ENCODE results near the gene SORCS2. TPM values are rescaled to one million over a fixed set of nuclear protein-coding genes. Genes with fewer than 3 reads are reported as not detected.

Gene SORCS2
- polyA plus RNA-seq, 3 donors, result 0.46 to 0.55 TPM; not detected in 1

DNA sequence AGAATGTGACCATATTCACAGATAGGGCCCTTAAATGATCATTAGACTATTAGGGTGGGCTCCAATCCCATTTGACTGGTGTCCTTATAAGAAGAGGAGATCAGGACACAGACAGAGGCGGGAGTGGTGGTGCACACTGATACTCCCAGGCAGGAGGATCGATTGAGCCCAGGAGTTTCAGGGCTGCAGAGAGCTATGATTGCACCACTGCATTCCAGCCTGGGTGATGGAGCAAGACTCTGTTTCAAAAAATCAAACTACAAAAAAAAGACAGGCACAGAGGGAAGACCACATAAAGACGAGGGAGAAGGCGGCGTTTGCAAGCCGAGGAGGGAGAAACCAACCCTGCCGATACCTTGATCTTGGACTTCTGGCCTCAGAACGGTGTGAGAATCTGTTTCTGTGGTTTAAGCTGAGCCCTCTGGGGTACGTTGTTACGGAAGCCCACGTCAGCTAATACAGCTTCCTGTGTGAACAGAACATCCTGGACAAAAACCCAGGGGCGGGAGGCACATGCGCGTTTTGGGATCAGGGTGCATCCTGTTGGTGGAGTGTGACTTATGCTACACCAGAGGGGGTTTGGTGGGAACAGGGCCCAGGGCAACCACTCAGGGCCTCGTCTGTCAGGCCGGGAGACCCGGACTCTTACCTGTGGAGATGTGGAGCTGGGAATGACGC, 454.2 kb downstream of the SORCS2 start:
- DNase-seq, result peak; percentile 52 to 71 (median 60)
- 22% methylated on average over 17 of the region's 18 CpGs for WGBS (ENCODE audit: insufficient coverage)
- Histone ChIP-seq H3K27ac (ENCODE audit: low read depth in 1 of 2, low read length in 2 of 2) (peak overlapping the region; percentile 84 to 92), H3K9me3 (replicated peaks in 1 of 2; ENCODE audit: control insufficient read depth in 1 of 2, insufficient read depth in 1 of 2, low read length in 2 of 2) (peaks cover 0 to 3% of the 10 kb centered on the region in 2 donors), H3K4me1 (ENCODE audit: control insufficient read depth in 1 of 2, insufficient read depth in 2 of 2, low read length in 2 of 2) (peaks cover 62 to 76% of the 10 kb centered on the region in 2 donors), H3K27me3 (ENCODE audit: control insufficient read depth in 2 of 2, insufficient read depth in 2 of 2, low read length in 2 of 2) (no peaks in the 10 kb centered on the region), H2AFZ (ENCODE audit: insufficient read depth, low read depth, low read length, poor library complexity, severe bottlenecking) (peak overlapping the region; percentile 7), H3K4me3 (replicated peaks in 1 of 3; ENCODE audit: low read depth in 2 of 3, low read length in 3 of 3) (peak overlapping the region in 2 of 3 experiments; percentile 0 to 48), H3K4me2 (replicated peaks; ENCODE audit: extremely low read depth, low read length, poor library complexity, severe bottlenecking) (peak overlapping the region; percentile 56), H3K79me2 (ENCODE audit: insufficient read depth, low read length) (no peaks in the 10 kb centered on the region), H3K9ac (ENCODE audit: insufficient read depth, low read length, poor library complexity, severe bottlenecking) (no peak overlapping the region), H4K20me1 (ENCODE audit: insufficient read depth, low read length) (no peaks in the 10 kb centered on the region), H3K36me3 (replicated peaks in 1 of 2; ENCODE audit: control insufficient read depth in 1 of 2, insufficient read depth in 2 of 2, low read length in 2 of 2) (no peaks in the 10 kb centered on the region)
- peaks cover 84% of the 10 kb centered on the region for H3K4me1 Mint-ChIP-seq
- peaks cover 1 to 30% (median 4%) of the 10 kb centered on the region in 3 donors for H3K27me3 Mint-ChIP-seq (ENCODE audit: low read depth in 3 of 3)
- H3K4me3 Mint-ChIP-seq, result peak overlapping the region; percentile 70 to 83
- peak overlapping the region; percentile 96 to 100 (median 99) for H3K27ac Mint-ChIP-seq
- peaks cover 0 to 22% (median 8%) of the 10 kb centered on the region in 7 donors for H3K9me3 Mint-ChIP-seq
- intact Hi-C loops (cut with micrococcal nuclease), result loop anchor here in 1 of 2 donors (1.0 to 10.0 kb wide), 2 partner anchors 7 to 942 kb away; partner anchors contain the start of gene MRFAP1L1
- TF ChIP-seq, protein P1, sequence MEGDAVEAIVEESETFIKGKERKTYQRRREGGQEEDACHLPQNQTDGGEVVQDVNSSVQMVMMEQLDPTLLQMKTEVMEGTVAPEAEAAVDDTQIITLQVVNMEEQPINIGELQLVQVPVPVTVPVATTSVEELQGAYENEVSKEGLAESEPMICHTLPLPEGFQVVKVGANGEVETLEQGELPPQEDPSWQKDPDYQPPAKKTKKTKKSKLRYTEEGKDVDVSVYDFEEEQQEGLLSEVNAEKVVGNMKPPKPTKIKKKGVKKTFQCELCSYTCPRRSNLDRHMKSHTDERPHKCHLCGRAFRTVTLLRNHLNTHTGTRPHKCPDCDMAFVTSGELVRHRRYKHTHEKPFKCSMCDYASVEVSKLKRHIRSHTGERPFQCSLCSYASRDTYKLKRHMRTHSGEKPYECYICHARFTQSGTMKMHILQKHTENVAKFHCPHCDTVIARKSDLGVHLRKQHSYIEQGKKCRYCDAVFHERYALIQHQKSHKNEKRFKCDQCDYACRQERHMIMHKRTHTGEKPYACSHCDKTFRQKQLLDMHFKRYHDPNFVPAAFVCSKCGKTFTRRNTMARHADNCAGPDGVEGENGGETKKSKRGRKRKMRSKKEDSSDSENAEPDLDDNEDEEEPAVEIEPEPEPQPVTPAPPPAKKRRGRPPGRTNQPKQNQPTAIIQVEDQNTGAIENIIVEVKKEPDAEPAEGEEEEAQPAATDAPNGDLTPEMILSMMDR (IDR thresholded peaks at IDR 0.05), result no peak
- H3K36me3 Mint-ChIP-seq, result peaks cover 24 to 28% of the 10 kb centered on the region in 2 donors

DNA sequence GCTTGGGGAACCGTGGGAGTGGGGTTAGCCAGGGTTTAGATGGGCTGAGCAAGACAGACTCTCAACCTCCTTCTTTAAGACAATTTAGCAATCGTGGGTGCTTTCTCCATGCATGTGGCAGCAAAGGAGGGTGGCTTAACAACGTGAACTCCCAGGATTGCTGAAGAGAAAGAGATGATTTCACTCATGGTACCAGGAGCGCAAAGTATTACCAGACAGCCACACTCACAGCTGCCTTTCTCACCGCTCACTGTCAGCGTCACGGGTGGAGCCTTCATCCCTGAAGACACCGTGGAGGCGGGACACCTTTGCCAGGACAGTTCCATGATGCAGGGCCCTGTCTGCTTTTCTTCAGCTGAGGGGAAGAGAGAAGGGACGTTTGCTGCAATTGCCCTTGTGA, 454.8 kb downstream of the SORCS2 start:
- Mint-ChIP-seq H3K4me1 (peaks cover 90% of the 10 kb centered on the region), H3K9me3 (peaks cover 0 to 22% (median 8%) of the 10 kb centered on the region in 7 donors), H3K36me3 (peaks cover 24% of the 10 kb centered on the region in 2 donors), H3K27me3 (ENCODE audit: low read depth in 3 of 3) (peaks cover 4 to 37% (median 6%) of the 10 kb centered on the region in 3 donors), H3K27ac (peak overlapping the region; percentile 96 to 100 (median 99)), H3K4me3 (peak overlapping the region; percentile 70 to 83)
- Histone ChIP-seq H3K9me3 (replicated peaks in 1 of 2; ENCODE audit: control insufficient read depth in 1 of 2, insufficient read depth in 1 of 2, low read length in 2 of 2) (peaks cover 0 to 3% of the 10 kb centered on the region in 2 donors), H3K27me3 (ENCODE audit: control insufficient read depth in 2 of 2, insufficient read depth in 2 of 2, low read length in 2 of 2) (no peaks in the 10 kb centered on the region), H2AFZ (ENCODE audit: insufficient read depth, low read depth, low read length, poor library complexity, severe bottlenecking) (no peak overlapping the region), H4K20me1 (ENCODE audit: insufficient read depth, low read length) (no peaks in the 10 kb centered on the region), H3K4me1 (ENCODE audit: control insufficient read depth in 1 of 2, insufficient read depth in 2 of 2, low read length in 2 of 2) (peaks cover 69 to 82% of the 10 kb centered on the region in 2 donors), H3K27ac (ENCODE audit: low read depth in 1 of 2, low read length in 2 of 2) (peak overlapping the region; percentile 84 to 92), H3K79me2 (ENCODE audit: insufficient read depth, low read length) (no peaks in the 10 kb centered on the region), H3K4me3 (replicated peaks in 1 of 3; ENCODE audit: low read depth in 2 of 3, low read length in 3 of 3) (peak overlapping the region in 1 of 3 experiments; percentile 48), H3K4me2 (replicated peaks; ENCODE audit: extremely low read depth, low read length, poor library complexity, severe bottlenecking) (peak overlapping the region; percentile 56), H3K9ac (ENCODE audit: insufficient read depth, low read length, poor library complexity, severe bottlenecking) (no peak overlapping the region), H3K36me3 (replicated peaks in 1 of 2; ENCODE audit: control insufficient read depth in 1 of 2, insufficient read depth in 2 of 2, low read length in 2 of 2) (no peaks in the 10 kb centered on the region)
- 49% methylated on average over 3 of the region's 10 CpGs for WGBS (ENCODE audit: insufficient coverage)
- TF ChIP-seq, protein P1 (IDR thresholded peaks at IDR 0.05), result no peak
- peak; percentile 37 to 79 (median 54) for DNase-seq
- intact Hi-C loops (cut with micrococcal nuclease), result loop anchor here in 1 of 2 donors (1.0 to 10.0 kb wide), 2 partner anchors 8 to 942 kb away; partner anchors contain the start of gene MRFAP1L1

All from CD14-positive monocyte (primary cell).